RWPE2 (cell line): ENCODE results near the gene NR2F1-AS1.

Experiments used
- ATAC-seq: fragments of 200-7000 bp; cut with Tn5 transposase; 3 replicates; pipeline ENCODE4 v1.9.1; 2021; ENCODE audit warnings: low read depth
- DNase-seq: peaks from one replicate; pipeline ENCODE4 v3.0.0-alpha.2; 2020; ENCODE audit warnings: low spot score
- H3K27ac ChIP-seq: fragments of 450-650 bp; 2 replicates; pipeline ENCODE4 v1.5.1; 2017; ENCODE audit warnings: mild to moderate bottlenecking; ENCODE audit not compliant: poor library complexity, severe bottlenecking
- H3K27me3 ChIP-seq: fragments of 250-450 bp; sonication (Bioruptor Pico); 2 replicates; pipeline ENCODE4 v1.5.1; 2021; ENCODE audit warnings: mild to moderate bottlenecking, moderate library complexity; ENCODE audit not compliant: insufficient read depth, poor library complexity, severe bottlenecking
- H3K36me3 ChIP-seq: fragments of 250-450 bp; sonication (Bioruptor Pico); 2 replicates; pipeline ENCODE4 v1.5.1; 2020; ENCODE audit warnings: low read depth, mild to moderate bottlenecking, moderate library complexity
- H3K4me1 ChIP-seq: fragments of 250-450 bp; sonication (Bioruptor Pico); 2 replicates; pipeline ENCODE4 v1.5.1; 2021; ENCODE audit warnings: mild to moderate bottlenecking, moderate library complexity; ENCODE audit not compliant: insufficient read depth, poor library complexity, severe bottlenecking
- H3K4me3 ChIP-seq: fragments of 250-450 bp; sonication (Bioruptor Pico); 2 replicates; pipeline ENCODE4 v1.5.1; 2021; ENCODE audit warnings: mild to moderate bottlenecking, moderate library complexity; ENCODE audit not compliant: severe bottlenecking
- H3K9me3 ChIP-seq: fragments of 250-450 bp; sonication (Bioruptor Pico); 2 replicates; pipeline ENCODE4 v1.5.1; 2021; ENCODE audit warnings: mild to moderate bottlenecking, moderate library complexity; ENCODE audit not compliant: severe bottlenecking
- TF ChIP-seq, protein P1 (sequence below): fragments of 450-650 bp; IDR thresholded peaks from one replicate; pipeline ENCODE4 v1.5.1; 2017; ENCODE audit warnings: mild to moderate bottlenecking, moderate library complexity; ENCODE audit not compliant: poor library complexity, severe bottlenecking

NR2F1-AS1 gene

DNA sequence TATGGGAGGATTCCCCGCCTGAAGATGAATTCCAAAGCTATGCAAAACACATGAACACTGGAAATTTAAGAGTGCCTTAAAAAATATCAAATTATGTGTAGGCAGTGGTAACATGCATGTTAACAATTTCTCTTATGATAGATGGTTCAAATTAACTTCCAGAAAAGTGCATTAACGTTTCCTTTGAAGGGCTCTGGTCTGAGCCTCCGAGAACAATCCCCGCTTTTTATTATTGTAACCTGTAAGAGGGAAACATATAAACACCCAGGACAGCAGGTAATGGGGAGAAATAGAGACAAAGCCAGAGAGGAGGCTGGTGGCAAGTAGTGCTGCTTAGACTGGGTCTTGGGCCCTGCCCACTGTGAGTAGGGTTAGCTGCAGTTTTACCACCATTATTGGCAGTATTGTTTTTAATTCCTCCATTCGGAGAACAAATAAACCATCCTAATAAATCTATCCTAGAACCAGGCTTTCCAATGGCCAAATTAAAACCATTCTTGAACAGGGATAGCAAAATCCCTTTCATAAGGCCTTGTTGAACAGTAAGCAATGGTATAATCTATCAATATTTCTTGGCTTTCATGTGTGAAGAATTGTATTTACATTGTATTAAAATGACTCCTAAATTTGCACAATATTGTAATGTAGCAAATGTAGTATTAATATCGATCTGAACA is 8.3 kb upstream of the NR2F1-AS1 start:
- no peak overlapping the region for H3K4me3 ChIP-seq
- TF ChIP-seq, protein P1, sequence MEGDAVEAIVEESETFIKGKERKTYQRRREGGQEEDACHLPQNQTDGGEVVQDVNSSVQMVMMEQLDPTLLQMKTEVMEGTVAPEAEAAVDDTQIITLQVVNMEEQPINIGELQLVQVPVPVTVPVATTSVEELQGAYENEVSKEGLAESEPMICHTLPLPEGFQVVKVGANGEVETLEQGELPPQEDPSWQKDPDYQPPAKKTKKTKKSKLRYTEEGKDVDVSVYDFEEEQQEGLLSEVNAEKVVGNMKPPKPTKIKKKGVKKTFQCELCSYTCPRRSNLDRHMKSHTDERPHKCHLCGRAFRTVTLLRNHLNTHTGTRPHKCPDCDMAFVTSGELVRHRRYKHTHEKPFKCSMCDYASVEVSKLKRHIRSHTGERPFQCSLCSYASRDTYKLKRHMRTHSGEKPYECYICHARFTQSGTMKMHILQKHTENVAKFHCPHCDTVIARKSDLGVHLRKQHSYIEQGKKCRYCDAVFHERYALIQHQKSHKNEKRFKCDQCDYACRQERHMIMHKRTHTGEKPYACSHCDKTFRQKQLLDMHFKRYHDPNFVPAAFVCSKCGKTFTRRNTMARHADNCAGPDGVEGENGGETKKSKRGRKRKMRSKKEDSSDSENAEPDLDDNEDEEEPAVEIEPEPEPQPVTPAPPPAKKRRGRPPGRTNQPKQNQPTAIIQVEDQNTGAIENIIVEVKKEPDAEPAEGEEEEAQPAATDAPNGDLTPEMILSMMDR, result no peak
- H3K9me3 ChIP-seq, result no peaks in the 10 kb centered on the region
- H3K4me1 ChIP-seq, result no peaks in the 10 kb centered on the region
- ATAC-seq, result no peak
- no peak overlapping the region for H3K27ac ChIP-seq
- peaks cover 7% of the 10 kb centered on the region for H3K27me3 ChIP-seq
- no peak for DNase-seq
- no peaks in the 10 kb centered on the region for H3K36me3 ChIP-seq

DNA sequence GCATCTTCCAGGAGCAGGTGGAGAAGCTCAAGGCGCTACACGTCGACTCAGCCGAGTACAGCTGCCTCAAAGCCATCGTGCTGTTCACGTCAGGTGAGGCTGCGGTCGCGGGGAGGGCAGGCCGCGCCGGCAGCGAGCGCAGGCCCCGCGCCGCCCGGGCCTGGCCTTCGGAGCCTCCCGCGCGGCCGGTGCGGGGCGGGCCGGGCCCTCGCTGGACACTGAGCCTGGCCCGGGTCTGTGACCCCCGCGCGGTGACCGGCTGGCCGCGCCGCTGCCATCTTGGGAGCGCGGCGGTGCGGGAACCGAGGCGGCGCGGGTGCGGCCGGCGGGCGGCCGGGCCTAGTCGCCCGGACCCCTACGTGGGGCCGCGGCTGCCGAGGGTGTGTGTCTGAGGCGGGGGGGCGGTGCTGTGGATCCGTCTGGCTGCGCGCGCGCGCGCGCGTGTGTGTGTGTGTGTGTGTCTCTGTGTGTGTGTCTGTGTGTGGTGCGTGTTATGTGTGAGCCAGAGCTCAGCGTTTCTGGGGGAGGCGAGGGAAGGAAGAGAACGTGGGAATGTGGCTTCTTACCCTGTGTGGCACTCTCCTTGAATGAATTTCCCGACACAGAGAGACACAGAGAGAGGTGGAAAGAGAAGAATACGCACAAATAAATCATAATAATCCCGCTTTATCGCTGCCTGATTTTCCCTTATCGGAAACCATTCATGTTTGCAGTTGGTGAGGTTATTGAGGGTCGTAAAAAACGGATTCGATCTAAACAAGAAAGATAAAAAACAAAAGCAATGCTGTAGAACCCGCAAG is 7.5 kb upstream of the NR2F1-AS1 start:
- no peaks in the 10 kb centered on the region for H3K4me1 ChIP-seq
- no peak overlapping the region for H3K27ac ChIP-seq
- no peak for DNase-seq
- ATAC-seq, result no peak
- no peak overlapping the region for H3K4me3 ChIP-seq
- TF ChIP-seq, protein P1, result no peak
- no peaks in the 10 kb centered on the region for H3K9me3 ChIP-seq
- no peaks in the 10 kb centered on the region for H3K36me3 ChIP-seq
- peaks cover 7% of the 10 kb centered on the region for H3K27me3 ChIP-seq

DNA sequence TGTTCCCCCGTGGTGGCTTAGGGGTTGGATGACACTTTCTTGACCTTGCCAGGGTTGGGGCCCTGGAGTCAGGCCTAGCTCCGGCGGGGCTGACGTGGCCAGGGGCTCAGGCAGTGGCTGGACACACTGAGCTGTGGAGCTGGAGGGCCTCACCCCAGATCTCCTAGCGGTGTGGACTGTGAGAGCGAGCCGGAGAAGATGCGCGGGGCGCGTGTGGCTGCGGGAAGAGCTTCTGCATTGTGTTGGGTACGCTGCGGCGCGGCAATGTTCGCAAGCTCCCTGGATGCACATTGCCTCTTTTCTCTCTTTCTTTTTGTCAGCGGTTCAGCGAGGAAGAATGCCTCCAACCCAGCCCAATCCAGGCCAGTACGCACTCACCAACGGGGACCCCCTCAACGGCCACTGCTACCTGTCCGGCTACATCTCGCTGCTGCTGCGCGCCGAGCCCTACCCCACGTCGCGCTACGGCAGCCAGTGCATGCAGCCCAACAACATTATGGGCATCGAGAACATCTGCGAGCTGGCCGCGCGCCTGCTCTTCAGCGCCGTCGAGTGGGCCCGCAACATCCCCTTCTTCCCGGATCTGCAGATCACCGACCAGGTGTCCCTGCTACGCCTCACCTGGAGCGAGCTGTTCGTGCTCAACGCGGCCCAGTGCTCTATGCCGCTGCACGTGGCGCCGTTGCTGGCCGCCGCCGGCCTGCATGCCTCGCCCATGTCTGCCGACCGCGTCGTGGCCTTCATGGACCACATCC is 6.8 kb upstream of the NR2F1-AS1 start:
- peaks cover 11% of the 10 kb centered on the region for H3K27me3 ChIP-seq
- ATAC-seq, result no peak
- no peak for DNase-seq
- H3K4me3 ChIP-seq, result no peak overlapping the region
- H3K27ac ChIP-seq, result no peak overlapping the region
- TF ChIP-seq, protein P1, result no peak
- no peaks in the 10 kb centered on the region for H3K36me3 ChIP-seq
- H3K4me1 ChIP-seq, result no peaks in the 10 kb centered on the region
- H3K9me3 ChIP-seq, result no peaks in the 10 kb centered on the region

DNA sequence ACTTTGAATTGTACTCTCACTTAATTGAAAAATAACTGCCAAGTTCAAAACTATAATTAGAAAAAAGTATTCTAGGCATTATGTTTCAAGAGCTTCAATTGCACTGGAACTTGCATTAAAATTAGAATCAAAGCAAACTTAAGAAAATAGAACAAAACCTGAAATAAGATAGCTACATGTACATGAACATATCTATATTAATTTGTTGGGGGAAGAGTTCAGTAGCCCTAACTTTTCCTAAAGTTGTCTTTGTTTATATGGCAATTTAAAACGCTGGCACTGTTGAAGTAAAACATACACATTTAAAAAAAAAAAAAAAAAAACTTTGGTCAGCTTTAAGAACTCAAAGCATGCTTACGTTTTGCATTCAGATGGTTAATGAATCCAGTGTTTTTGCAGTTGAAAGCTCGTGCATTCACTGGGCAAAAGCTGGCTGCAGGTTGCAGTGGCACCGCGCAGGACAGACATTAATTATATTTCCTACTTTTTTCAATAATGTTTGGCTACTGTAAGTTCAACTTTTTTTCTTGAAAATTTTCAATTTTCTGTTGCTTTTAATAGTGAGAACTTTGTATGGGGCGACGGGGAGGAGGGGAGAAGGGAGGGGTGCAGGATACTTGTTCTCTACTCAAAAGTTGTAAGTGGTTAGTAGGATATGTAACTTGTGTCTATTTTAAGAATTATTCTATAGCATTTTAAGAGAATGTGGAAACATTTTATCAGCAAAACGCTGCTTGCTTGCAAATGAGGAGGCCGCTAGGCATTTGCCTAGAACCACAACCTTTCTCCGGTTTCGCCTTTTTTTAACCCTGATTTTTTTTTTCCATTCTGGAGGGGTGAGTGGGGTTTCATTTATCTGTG is 5.9 kb upstream of the NR2F1-AS1 start:
- TF ChIP-seq, protein P1, result no peak
- H3K27me3 ChIP-seq, result peaks cover 11% of the 10 kb centered on the region
- H3K9me3 ChIP-seq, result no peaks in the 10 kb centered on the region
- H3K4me1 ChIP-seq, result no peaks in the 10 kb centered on the region
- no peak for DNase-seq
- no peak overlapping the region for H3K4me3 ChIP-seq
- no peaks in the 10 kb centered on the region for H3K36me3 ChIP-seq
- ATAC-seq, result no peak
- H3K27ac ChIP-seq, result no peak overlapping the region
